HG02588 (cell line): ENCODE measurements around the gene CACNA2D4.

ENCODE experiments used
- ATAC-seq: cut with Tn5 transposase; IDR thresholded peaks from one replicate; pipeline ENCODE4 v1.9.1; 2021; ENCODE audit warnings: mild to moderate bottlenecking, moderate library complexity; ENCODE audit not compliant: unreplicated experiment

CACNA2D4 gene

DNA sequence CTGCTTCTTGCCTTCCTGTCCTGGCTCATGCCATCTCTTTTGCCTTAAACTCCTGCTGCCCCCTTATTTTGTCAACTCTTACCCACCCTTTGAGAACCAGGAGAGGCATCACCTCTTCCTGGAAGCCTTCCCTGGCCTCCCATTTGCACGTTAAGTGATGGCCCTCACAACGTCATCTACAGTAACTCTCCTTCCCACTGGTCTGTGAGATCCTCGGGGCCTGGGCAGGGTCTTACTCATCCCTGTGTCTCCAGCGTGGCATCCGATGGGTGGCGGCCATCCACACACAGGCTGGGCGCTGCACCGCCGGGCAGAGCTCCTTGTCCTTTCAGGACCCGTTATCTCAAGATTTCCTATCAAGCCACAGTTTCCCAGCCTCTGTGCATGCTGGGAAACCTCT is 16.8 kb upstream of the CACNA2D4 start:
- ATAC-seq = no peak

DNA sequence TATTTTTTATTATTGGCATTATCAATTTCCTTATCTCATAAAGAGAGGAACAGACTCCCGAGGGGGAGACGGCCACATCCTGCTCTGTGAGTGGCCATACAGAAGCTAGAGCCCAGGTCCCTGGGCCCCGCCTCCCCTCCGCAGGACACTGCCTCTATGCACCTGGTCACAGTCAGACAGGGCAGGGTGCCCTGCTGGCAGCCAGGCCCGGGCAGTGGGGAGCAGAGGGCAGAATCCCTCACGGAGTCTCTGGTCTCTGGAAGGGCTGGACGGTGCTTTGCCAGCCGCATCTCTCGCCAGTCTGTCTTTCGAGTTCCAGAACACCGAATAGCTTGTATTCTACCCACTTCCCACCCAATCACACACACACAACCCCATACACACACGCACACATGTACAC is 16.4 kb upstream of the CACNA2D4 start:
- ATAC-seq = no peak

DNA sequence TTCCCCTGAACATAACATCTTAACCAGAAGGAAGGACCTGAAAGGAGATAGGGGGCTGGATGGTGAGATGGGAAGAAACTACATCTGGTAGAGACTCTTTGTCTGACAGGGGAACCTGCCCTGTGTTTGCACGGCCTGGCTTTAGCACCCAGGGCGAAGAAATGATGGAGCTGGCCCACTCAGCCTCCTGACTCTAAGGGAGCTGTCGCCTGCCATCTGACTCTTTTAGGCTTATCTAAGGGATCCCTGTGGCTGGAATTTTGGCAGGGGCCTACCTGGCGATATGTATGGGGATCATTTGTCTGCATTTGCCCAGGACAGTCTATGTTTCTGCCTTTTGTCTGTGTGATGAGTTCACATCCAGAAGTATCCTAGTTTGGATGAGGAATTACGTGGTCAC is 15.6 kb upstream of the CACNA2D4 start:
- ATAC-seq = no peak

DNA sequence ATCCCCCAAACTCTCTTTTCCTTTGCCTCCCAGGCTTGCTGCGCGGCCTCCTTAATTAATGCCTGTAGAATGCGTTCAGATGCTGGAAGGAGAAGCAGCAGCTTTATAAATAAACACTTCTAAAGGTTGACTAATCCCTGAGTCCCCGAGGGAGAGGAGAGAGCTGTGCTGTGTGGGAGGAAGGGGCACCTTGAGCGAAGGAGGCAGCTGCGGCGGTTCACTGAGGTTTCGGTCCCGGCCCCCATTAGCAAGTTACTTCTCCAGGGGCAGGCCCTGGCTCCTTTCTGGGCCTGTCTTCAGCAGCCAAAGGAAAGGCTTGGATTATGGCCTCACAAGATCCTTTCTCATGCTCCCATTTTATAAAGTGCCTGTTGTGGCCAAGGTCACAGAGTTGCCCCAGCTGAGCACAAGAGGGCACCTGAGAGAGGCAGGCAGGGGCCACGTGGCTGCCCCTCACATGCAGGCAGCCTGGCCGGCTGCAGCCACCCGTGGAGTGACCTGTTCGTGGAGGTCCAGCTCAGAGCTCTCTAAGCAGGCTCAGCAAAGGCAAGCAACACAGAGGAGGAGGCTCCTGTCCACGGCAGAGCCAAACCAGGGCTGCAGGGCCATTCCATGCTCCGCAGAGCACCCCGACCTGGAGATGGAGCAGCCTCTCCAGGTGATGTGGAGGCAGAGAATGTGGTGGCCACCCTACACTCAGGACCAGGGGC is 15.0 kb upstream of the CACNA2D4 start:
- ATAC-seq = peak; percentile 50

DNA sequence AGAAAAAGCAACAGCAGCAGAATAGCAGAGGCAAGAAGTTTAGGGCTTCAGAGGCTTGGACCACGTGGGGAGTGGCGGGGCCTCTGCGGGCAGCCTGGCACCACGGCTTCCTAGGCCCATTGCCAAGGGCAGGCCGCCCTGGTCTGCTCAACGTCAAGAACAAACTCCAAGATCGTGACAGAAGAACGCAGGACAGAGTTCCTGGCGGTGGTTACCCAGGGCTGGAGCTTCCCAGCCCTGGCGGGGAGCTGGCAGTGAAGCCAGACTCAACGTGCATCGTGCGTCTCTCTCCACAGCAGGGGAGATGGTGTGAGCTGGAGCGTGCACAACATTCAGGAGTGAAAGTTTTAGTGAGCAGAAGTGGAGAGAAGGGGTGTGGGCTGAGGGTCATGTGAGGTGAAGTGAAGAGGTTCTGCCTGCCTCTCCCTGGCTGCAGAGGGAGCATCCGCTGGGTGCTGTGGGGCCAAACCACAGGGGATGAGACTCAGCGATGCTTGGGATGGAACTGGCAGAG is 13.9 kb upstream of the CACNA2D4 start:
- no peak for ATAC-seq

DNA sequence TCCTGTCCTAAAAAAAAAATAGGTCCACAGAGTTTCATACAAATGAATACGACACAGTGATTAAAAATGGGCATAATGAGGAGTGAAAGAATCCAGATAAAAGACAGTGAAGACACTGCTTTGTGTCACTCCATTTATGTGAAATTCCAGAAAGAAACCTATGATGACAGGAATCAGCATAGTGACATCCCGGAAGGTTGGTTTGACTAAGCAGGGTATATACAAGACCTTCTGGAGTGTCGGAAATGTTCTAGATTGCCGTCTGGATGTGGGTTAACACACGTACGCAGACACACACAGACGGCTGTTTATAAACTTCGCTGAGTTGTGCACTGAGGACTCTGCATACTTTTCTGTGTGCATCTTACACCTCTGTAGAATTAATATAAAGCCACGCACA is 13.2 kb upstream of the CACNA2D4 start:
- no peak for ATAC-seq

DNA sequence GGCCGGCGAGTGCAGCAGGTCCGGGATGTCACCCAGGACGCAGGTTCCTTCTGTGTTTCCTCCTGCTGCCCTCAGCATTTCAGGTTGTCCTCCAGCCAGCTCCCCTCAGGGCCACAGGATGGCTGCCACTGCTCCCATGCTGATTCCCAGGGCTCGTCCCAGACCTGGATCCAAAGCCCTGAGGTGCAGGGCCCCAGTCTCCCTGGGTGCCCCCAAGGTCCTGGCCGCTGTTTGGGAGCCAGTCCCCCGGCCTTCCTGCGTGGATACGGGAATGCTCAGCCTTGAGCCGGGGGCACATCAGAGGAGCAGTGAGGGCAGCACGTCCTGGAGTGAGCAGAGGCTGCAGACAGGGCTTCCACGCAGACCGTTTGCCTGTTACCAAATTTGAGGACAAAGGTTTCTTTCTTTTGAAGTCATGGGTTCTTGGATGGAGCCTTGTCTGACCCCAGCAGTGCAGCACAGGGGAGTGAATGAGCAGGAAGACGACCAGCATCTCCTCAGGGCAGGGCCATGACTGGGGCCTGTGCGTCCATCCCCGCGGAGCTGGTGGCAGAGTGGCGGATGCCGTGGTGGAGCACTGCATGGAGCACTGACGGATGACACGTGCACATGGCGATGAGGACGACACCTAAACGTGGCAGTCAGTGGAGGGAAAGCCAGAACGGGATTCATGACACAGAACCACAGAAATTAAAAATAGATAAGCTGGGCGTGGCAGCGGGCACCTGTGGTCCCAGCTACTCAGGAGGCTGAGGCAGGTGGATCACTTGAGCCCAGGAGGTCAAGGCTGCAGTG is 12.5 kb upstream of the CACNA2D4 start:
- no peak for ATAC-seq

DNA sequence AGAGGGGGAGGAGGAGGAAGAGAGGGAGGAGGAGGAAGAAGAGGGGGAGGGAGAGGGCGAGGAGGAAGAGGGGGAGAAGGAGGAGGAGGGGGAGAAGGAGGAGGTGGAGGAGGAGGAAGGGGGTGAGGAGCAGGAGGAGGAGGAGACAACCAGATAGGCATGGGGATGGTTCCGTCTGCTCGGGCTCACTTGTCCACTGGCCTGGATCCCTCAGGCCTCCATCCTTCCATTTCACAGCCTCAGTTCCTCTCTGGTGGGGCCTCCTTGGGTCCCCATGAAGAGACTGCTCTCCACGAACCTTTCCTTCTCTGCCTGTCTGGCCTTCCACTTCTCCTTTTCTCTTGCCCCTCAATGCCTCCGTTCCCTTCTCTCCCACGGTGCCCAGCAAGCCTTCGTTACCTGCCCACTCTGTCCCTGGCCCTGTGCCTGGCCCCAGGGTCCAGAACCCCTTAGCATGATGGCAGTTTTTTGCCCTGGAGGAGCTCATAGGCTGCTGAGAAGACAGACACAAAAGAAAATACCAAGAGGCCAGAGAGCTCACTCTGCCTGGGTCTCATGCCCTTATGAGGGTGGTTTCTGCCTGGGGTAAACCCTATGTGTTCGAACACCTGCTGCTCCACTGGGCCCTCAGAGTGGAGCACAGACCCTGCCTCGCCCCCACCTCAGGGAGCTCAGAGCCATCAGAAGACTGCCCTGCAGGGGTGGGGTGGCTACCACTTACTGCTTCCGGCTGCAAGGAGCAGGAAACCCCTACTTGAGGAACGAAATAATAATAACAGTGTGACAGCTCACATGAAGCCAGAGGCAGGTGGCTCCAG is 11.7 kb upstream of the CACNA2D4 start:
- ATAC-seq = no peak

DNA sequence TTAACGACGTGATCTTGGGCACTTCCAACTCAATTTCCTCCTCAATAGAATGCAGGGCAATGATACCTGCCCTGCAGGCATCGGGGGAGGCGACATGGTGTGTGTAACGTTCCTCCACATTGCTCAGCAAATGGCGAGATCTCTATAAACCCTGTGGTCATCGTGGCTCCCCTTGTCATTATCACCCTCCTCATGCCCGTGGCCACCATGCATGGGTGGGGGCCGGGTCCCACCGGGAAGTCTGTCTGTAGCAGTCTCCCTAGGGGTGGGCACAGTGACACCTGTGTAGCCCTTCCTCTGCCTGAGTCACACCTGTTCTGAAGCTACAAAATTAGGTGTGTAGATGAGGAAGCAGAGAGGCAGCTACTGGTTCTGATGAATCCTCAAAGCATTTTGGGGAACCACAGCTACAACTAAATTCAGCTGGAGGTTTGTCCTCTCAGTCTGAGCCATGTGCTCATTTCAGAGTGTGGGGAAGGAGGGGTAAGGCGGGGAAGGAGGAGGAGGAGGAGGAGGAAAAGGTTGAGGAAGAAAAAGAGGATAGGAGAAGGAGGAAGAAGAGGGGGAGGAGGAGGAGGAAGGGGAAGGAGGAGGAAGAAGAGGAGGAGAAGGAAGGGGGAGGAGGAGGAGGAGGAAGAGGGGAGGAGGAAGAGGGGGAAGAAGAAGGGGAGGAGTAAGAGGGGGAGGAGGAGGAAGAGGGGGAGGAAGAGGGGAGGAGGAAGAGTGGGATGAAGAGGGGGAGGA is 11.0 kb upstream of the CACNA2D4 start:
- no peak for ATAC-seq

DNA sequence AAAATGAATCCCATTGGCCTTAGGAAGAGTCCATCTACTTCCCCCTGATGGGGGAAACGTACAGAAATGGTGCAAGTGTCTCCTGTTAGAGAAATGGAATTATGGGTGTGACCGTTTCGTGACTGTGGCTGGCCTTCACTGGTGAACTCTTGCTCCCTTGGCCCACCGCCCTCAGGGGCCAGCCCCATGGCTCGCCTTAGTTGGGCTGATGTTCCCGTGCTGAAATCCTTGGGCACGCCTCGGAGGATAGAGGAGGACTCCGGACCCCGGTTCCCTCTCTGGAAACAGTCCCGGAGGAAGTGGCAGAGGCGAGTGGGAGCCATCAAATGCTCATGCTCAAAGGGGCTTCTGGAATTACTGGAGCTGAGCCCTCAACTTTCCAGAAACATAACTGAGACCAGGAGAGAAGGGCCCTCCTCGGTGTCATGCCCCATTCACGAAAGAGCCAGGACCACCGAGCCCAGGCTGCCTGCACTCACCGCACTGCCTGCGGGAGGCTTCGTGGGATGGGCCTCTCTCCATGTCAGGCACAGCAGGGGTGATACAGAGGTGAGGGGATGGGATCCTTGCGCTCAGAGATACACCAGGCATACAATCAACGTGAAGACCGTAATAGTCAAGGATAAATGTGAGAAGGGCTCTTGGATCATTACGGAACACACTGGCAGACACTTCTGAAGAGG is 10.1 kb upstream of the CACNA2D4 start:
- no peak for ATAC-seq

DNA sequence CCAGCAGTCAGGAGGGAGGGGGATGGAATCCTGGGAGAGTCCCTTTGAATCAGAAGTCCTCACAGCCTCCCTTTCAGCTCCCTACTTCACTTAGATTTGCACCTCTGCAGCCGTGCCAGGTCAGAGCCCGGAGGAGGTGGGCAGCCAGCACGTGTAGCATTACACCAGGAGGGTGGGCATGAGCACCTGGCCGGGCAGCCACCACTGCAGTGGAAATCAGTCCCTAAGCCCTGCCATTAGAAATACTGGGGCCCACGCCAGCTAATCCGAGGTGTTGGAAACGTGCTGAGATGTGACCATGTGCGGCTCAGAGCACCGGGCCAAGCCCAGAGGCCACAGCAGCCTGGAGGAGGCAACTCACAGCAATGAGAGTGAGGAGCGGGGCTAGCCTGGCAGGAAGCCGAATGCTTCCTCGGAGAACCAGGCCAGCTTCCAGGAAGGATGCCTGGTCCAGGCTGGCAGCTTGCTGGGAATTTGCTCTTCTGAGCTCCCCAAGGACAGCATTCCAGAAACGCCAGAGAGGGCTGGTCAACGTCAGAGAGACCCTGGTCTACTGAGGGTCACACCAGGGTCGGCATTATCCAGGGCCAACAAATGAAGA is 9.4 kb upstream of the CACNA2D4 start:
- ATAC-seq = no peak

DNA sequence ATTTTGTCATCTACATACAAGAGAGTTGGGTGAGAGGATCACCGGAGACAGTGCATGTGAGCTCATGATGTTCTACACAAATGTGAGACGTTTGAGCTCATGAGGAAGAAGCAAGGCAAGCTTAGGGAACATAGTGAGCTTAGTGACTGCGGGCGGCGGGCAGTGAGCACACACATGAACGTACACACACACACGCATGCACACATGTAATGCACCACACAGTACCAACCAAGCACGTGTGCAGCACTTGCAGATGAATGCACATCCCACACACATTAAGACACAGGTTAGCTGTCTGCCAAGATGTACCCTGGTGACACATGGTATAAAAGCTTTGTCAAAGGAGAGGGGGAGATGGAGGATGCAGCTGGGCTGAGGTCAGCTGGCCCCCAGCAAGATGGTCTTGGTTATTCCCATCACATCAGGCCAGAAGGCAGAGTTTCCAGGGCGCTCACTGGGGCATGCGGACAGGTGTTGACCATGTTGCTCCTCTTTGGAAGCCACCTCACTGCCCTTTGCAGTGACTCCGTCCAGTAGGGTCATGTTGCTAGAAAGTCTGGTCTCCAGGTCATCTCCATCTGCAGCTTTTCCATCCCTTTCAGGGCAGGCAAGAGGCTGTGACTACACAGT is 8.7 kb upstream of the CACNA2D4 start:
- no peak for ATAC-seq

DNA sequence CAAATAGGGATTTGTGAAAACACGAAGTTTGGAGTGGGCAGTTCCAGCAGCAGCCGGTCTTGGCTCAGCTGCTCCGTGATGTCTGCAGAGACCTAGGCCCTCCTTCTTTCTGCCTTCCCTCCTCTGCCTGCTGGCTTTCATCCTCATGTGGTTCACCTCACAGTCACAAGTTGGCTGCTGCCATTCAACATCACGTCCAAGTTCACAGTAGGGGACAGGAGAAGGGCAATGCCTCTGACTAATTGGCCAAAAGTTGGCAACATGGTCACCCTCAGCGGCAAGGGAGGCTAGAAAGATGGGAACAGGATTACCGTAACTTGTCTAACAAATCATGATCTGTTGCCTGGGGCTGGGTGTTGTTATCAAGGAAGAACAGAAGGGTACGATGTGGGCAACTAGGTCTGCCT is 7.8 kb upstream of the CACNA2D4 start:
- ATAC-seq = no peak

DNA sequence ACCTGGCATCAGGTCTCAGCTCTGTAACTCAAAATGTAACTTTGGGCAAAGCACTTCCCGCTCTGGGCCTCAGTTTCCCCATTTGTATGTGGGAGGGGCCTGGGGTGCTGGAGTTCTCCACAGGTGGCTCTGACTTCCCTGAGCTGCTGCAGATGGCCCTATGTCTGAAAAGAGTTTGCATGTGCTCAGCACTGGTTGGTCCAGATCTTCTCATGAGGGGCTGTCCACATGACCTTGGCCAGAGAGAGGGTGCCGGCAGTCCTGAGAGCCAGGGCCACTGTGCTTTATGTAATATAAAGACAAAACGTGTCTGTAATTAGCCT is 7.2 kb upstream of the CACNA2D4 start:
- no peak for ATAC-seq

DNA sequence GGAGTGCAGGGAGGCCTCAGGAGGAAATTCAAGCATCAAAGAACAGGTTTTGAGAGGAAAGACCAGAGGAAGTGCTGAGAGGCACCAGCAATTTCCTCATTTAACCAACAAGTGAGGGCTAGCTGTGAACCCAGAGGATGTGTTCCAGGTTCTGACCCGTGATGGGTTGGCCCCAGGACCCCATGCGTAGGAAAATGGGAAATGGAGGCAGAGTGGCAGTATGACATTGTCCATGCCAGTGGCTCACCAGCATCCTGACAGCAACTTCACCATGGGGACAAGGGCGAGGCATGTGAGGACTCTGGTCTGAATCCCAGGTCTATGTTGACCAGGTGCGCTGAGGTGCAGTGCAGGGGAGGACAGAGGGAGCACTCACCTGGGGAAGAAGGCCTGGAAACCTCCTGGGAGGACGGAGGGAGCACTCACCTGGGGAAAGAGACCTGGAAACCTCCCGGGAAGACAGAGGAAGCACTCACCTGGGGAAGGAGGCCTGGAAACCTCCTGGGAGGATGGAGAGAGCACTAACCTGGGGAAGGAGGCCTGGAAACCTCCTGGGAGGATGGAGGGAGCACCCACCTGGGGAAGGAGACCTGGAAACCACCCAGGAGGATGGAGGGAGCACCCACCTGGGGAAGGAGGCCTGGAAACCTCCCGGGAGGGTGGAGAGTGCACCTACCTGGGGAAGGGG is 6.7 kb upstream of the CACNA2D4 start:
- no peak for ATAC-seq

DNA sequence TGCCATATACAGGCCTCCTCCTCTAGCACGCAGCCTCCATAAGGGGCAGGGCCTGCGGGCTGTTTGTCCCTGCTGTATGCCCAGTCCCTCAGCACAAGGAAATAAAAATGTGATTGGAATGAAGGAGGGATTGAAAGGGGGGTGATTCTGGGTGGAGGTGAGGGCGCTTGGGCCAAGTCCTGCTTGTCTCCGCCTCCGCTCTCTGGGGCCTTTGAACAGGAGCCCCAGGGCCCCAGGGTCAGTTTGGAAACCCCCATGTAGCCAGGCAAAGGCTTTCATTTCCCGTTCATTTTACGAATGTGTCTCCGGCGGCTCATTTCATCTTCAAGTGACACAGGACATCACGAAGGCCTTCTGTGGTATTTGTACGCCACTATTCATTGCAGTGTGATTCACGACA is 4.5 kb upstream of the CACNA2D4 start:
- ATAC-seq = no peak

DNA sequence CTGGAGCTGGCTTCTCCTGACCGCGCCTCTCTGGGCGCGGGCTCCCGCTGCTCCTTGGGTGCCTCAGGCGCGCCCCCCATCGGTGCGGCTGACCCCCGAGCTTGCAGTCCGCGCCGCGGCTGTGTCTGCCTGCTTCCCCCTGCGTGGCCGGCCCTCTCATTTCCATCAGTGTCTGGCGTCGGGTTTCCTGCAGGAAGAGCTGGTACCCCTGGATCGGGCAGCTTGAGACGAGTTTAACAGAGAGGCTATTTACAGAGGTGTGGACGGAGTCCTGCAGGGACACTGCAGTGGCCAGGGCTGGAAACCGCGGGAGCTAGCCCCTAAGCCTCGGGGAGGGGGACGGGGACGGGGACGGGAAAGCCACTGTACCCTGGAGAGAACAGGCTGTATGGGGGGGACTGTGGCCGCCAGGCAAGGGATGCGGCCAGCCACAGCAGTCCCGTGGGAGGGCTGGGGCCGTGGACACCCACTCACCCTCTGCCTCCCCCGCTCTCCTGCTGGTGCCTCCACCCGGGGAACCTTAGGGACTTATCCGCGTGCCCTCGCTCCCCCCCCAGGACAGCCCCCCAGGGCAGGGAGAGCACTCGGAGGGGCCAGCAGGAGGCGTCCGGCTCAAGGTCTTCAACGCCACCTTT is 3.7 kb upstream of the CACNA2D4 start:
- no peak for ATAC-seq

DNA sequence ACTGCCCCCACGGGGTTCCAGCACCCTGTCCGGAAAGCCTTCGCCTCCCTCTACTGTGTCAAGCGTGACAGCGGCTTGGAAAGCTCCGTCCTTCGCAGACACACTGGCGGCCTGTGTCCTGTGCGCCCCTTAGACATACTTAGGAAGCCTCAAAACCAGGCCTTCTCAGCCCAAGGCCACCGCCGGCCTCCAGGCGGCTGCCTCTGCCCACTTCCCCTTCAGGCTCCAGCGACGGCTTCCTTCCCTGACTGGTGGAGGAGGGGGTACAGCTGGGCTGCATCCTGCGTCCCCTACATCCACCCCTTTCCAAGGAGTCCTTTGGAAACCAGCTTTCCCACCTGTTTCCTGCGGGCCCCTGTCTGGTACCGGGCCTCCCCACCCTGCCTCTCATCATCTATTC is 2.5 kb upstream of the CACNA2D4 start:
- no peak for ATAC-seq
